DND-41 (cell line): ENCODE data around the gene OR8B8.

Experiments
- ATAC-seq: fragments of 200-7000 bp; cut with Tn5 transposase; 3 replicates; pipeline ENCODE4 v1.9.1; 2021; ENCODE audit warnings: low read depth; ENCODE audit not compliant: insufficient read depth
- DNase-seq: peaks from one replicate; pipeline ENCODE4 v3.0.0-alpha.2; 2020
- H2AFZ ChIP-seq: 2 replicates; pipeline ENCODE4 v1.6.0; 2012; ENCODE audit warnings: low read depth, low read length
- H3K27ac ChIP-seq: 2 replicates; pipeline ENCODE4 v1.5.1; 2012; ENCODE audit warnings: low read length, inconsistent platforms
- H3K27me3 ChIP-seq: fragments of 200-600 bp; sonication (generic); 2 replicates; pipeline ENCODE4 v1.6.0; 2012; ENCODE audit warnings: low read length, mild to moderate bottlenecking, inconsistent platforms; ENCODE audit not compliant: insufficient read depth, poor library complexity
- H3K36me3 ChIP-seq: 2 replicates; pipeline ENCODE4 v1.5.1; 2012; ENCODE audit warnings: low read length, inconsistent platforms; ENCODE audit not compliant: insufficient read depth
- H3K4me1 ChIP-seq: 2 replicates; pipeline ENCODE4 v1.5.1; 2012; ENCODE audit warnings: mild to moderate bottlenecking, low read length; ENCODE audit not compliant: insufficient read depth
- H3K4me2 ChIP-seq: 2 replicates; pipeline ENCODE4 v1.6.0; 2012; ENCODE audit warnings: mild to moderate bottlenecking, moderate library complexity, low read length, inconsistent platforms; ENCODE audit not compliant: insufficient read depth
- H3K4me3 ChIP-seq, 2 experiments: fragments of 200-600 bp in 1 of 2; shearing (Covaris generic) in 1 of 2; 2 replicates each; pipeline ENCODE4 v1.5.1; 2012 to 2016; ENCODE audit warnings: inconsistent platforms in 2 of 2, low read length in 2 of 2, mild to moderate bottlenecking in 2 of 2, low read depth in 1 of 2, moderate library complexity in 1 of 2
- H3K79me2 ChIP-seq: 2 replicates; pipeline ENCODE4 v1.6.0; 2012; ENCODE audit warnings: low read length, inconsistent platforms; ENCODE audit not compliant: insufficient read depth
- H3K9ac ChIP-seq: 2 replicates; pipeline ENCODE4 v1.6.0; 2012; ENCODE audit warnings: low read depth, mild to moderate bottlenecking, inconsistent platforms, low read length, moderate library complexity
- H3K9me3 ChIP-seq: 2 replicates; pipeline ENCODE4 v1.5.1; 2012; ENCODE audit warnings: low read length, moderate library complexity, mild to moderate bottlenecking, inconsistent platforms; ENCODE audit not compliant: insufficient read depth, severe bottlenecking
- H4K20me1 ChIP-seq: 2 replicates; pipeline ENCODE4 v1.6.0; 2012; ENCODE audit warnings: low read length; ENCODE audit not compliant: insufficient read depth
- EZH2 ChIP-seq: IDR thresholded peaks from 3 replicates; pipeline ENCODE4 v1.6.1; 2012; ENCODE audit warnings: borderline replicate concordance, low read depth, mild to moderate bottlenecking, moderate library complexity, low read length, inconsistent platforms; ENCODE audit not compliant: severe bottlenecking
- TF ChIP-seq, protein P1 (sequence below): IDR thresholded peaks from 2 replicates; pipeline ENCODE4 v1.5.1; 2012; ENCODE audit warnings: borderline replicate concordance, low read length, moderate library complexity, mild to moderate bottlenecking; ENCODE audit not compliant: poor library complexity, severe bottlenecking; ENCODE audit errors: extremely low read depth

OR8B8 gene

DNA sequence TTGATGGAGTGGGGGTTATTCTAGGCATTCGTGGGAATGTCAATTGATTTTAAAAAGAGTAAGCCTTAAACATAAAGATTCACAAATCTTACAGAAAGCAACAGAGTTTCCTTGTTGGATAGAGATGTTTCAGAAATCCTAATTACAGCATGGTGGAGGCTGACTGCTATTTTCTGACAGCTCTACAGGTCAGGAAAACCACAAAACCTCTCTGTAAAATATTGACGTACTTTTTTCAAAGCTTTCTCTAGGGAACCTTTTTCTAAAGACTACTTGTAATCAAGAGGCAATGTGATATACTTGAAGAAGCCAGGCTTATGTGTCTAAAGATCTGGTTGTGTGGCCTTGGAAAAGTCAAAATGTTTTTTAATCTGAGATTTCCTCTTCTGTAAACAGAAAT lies 9.1 kb upstream of the OR8B8 start:
- no peaks in the 10 kb centered on the region for H3K36me3 ChIP-seq
- H2AFZ ChIP-seq, result no peak overlapping the region
- H3K79me2 ChIP-seq, result no peaks in the 10 kb centered on the region
- H3K27ac ChIP-seq, result no peak overlapping the region
- H4K20me1 ChIP-seq, result no peaks in the 10 kb centered on the region
- no peak overlapping the region for H3K4me2 ChIP-seq
- H3K4me1 ChIP-seq, result no peaks in the 10 kb centered on the region
- DNase-seq (no peak), ATAC-seq (no peak; the same call in 1 of the 3 replicates)
- H3K9ac ChIP-seq, result no peak overlapping the region
- H3K9me3 ChIP-seq, result no peaks in the 10 kb centered on the region
- H3K27me3 ChIP-seq, result no peaks in the 10 kb centered on the region
- H3K4me3 ChIP-seq, result no peak overlapping the region
- no peak for TF ChIP-seq EZH2
- TF ChIP-seq, protein P1, sequence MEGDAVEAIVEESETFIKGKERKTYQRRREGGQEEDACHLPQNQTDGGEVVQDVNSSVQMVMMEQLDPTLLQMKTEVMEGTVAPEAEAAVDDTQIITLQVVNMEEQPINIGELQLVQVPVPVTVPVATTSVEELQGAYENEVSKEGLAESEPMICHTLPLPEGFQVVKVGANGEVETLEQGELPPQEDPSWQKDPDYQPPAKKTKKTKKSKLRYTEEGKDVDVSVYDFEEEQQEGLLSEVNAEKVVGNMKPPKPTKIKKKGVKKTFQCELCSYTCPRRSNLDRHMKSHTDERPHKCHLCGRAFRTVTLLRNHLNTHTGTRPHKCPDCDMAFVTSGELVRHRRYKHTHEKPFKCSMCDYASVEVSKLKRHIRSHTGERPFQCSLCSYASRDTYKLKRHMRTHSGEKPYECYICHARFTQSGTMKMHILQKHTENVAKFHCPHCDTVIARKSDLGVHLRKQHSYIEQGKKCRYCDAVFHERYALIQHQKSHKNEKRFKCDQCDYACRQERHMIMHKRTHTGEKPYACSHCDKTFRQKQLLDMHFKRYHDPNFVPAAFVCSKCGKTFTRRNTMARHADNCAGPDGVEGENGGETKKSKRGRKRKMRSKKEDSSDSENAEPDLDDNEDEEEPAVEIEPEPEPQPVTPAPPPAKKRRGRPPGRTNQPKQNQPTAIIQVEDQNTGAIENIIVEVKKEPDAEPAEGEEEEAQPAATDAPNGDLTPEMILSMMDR, result no peak

DNA sequence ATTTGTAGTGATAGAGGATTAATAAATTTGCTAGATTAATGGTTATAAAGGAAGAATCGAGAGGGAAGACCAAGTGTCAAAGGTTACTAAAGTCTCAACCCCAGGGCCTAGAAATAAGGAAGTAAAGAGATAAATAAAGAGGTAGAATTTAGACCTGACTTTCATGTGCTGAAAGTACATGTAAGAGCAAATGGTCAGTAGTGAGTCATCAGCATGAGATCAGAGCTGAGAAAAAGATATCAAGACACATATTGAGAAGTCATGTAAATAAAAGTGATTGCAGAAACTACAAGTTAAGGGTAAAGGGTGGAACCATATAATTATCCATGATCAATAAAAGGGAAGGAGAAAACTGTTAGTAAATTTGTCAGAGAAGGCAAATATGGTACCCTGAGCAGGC lies 1.4 kb upstream of the OR8B8 start:
- H4K20me1 ChIP-seq, result no peaks in the 10 kb centered on the region
- peaks cover 6% of the 10 kb centered on the region for H3K27me3 ChIP-seq
- H3K4me2 ChIP-seq, result no peak overlapping the region
- no peak overlapping the region for H3K4me3 ChIP-seq
- no peak overlapping the region for H3K27ac ChIP-seq
- H3K9me3 ChIP-seq, result no peaks in the 10 kb centered on the region
- H3K79me2 ChIP-seq, result no peaks in the 10 kb centered on the region
- no peaks in the 10 kb centered on the region for H3K4me1 ChIP-seq
- H3K9ac ChIP-seq, result no peak overlapping the region
- TF ChIP-seq, protein P1, result no peak
- no peak for TF ChIP-seq EZH2
- DNase-seq, result no peak
- H3K36me3 ChIP-seq, result no peaks in the 10 kb centered on the region
- ATAC-seq, result no peak
- no peak overlapping the region for H2AFZ ChIP-seq

DNA sequence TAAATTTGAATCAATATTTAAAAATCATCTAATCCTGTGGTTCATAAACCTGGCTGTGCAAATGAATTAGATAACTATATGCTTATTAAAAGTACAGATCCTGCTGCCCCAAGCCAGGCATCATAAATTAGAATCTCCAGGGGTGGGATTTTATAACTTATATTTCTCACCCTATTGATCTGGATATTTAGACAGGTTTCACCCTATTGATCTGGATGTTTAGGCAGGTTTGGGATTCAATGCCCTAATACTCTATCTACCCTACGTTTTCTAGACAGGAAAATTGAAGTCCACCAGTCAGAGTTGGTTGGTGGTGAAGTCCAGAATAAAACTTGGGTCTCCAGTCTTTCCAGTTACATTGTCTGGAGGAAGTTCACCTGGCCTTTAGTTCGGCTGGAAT lies 2.6 kb downstream of the OR8B8 start:
- no peaks in the 10 kb centered on the region for H3K36me3 ChIP-seq
- H3K79me2 ChIP-seq, result no peaks in the 10 kb centered on the region

More for the DNA sequence above, 2.6 kb downstream of the OR8B8 start:
- Histone ChIP-seq H4K20me1 (no peaks in the 10 kb centered on the region), H3K4me3 (no peak overlapping the region), H3K9me3 (no peaks in the 10 kb centered on the region), H3K9ac (no peak overlapping the region), H3K27ac (no peak overlapping the region), H3K4me2 (no peak overlapping the region), H2AFZ (no peak overlapping the region), H3K27me3 (peaks cover 6% of the 10 kb centered on the region), H3K4me1 (no peaks in the 10 kb centered on the region)
- TF ChIP-seq EZH2, result no peak
- TF ChIP-seq, protein P1, result no peak
- DNase-seq (no peak), ATAC-seq (no peak)
